ENCODE results near the gene RGS2. TPM values are rescaled to one million over a fixed set of nuclear protein-coding genes. Genes with fewer than 3 reads are reported as not detected.
A peak's percentile ranks its signal among the peaks of the same experiment; 100 is the strongest.

The RGS2 gene
- total RNA-seq, 1 donor: 5.8 TPM

GRCh38 chr1:192817246-192817645, 8.4 kb downstream of the RGS2 start:
- Histone ChIP-seq H3K27me3 (ENCODE audit: insufficient read depth, low read length) (no peaks in the 10 kb centered on the region), H3K27ac (ENCODE audit: low read depth, low read length) (no peak overlapping the region), H2AFZ (ENCODE audit: low read length) (peak overlapping the region; percentile 20), H3K36me3 (ENCODE audit: insufficient read depth, low read length) (no peaks in the 10 kb centered on the region), H3K4me3 (ENCODE audit: insufficient read depth, low read length) (no peak overlapping the region), H3K4me1 (ENCODE audit: insufficient read depth, low read length) (no peaks in the 10 kb centered on the region), H3K79me2 (ENCODE audit: insufficient read depth, low read length) (no peaks in the 10 kb centered on the region), H3K9me3 (ENCODE audit: low read depth, low read length) (no peaks in the 10 kb centered on the region), H4K20me1 (ENCODE audit: insufficient read depth, low read length) (no peaks in the 10 kb centered on the region), H3K4me2 (ENCODE audit: insufficient read depth, low read length) (no peak overlapping the region)
- TF ChIP-seq CTCF (IDR thresholded peaks at IDR 0.05; ENCODE audit: extremely low read depth, low read depth, low read length): no peak
- no peak for DNase-seq (ENCODE audit: insufficient read length, low spot score, missing footprints)

- no peaks in the 10 kb centered on the region for H3K79me2 ChIP-seq (ENCODE audit: insufficient read depth, low read length)
- no peak overlapping the region for H3K4me3 ChIP-seq (ENCODE audit: insufficient read depth, low read length)
- H3K27me3 ChIP-seq (ENCODE audit: insufficient read depth, low read length): no peaks in the 10 kb centered on the region
- H3K4me1 ChIP-seq (ENCODE audit: insufficient read depth, low read length): no peaks in the 10 kb centered on the region
- DNase-seq (ENCODE audit: insufficient read length, low spot score, missing footprints): no peak
- no peak overlapping the region for H3K27ac ChIP-seq (ENCODE audit: low read depth, low read length)
- no peak for TF ChIP-seq CTCF (IDR thresholded peaks at IDR 0.05; ENCODE audit: extremely low read depth, low read depth, low read length)
- no peaks in the 10 kb centered on the region for H3K36me3 ChIP-seq (ENCODE audit: insufficient read depth, low read length)
- H3K9me3 ChIP-seq (ENCODE audit: low read depth, low read length): no peaks in the 10 kb centered on the region
- no peaks in the 10 kb centered on the region for H4K20me1 ChIP-seq (ENCODE audit: insufficient read depth, low read length)
- no peak overlapping the region for H3K4me2 ChIP-seq (ENCODE audit: insufficient read depth, low read length)
- no peak overlapping the region for H2AFZ ChIP-seq (ENCODE audit: low read length)
Observed at GRCh38 chr1:192821296-192821695, 12.5 kb downstream of the RGS2 start.

GRCh38 chr1:192824511-192824910, 15.7 kb downstream of the RGS2 start:
- no peaks in the 10 kb centered on the region for H4K20me1 ChIP-seq (ENCODE audit: insufficient read depth, low read length)
- no peak for TF ChIP-seq CTCF (IDR thresholded peaks at IDR 0.05; ENCODE audit: extremely low read depth, low read depth, low read length)
- DNase-seq (ENCODE audit: insufficient read length, low spot score, missing footprints): no peak
- no peaks in the 10 kb centered on the region for H3K27me3 ChIP-seq (ENCODE audit: insufficient read depth, low read length)
- no peak overlapping the region for H2AFZ ChIP-seq (ENCODE audit: low read length)
- no peak overlapping the region for H3K4me3 ChIP-seq (ENCODE audit: insufficient read depth, low read length)
- no peak overlapping the region for H3K4me2 ChIP-seq (ENCODE audit: insufficient read depth, low read length)
- H3K79me2 ChIP-seq (ENCODE audit: insufficient read depth, low read length): no peaks in the 10 kb centered on the region
- H3K36me3 ChIP-seq (ENCODE audit: insufficient read depth, low read length): no peaks in the 10 kb centered on the region
- no peaks in the 10 kb centered on the region for H3K9me3 ChIP-seq (ENCODE audit: low read depth, low read length)
- H3K4me1 ChIP-seq (ENCODE audit: insufficient read depth, low read length): peaks cover 6% of the 10 kb centered on the region
- no peak overlapping the region for H3K27ac ChIP-seq (ENCODE audit: low read depth, low read length)

- H3K27me3 ChIP-seq (ENCODE audit: insufficient read depth, low read length): no peaks in the 10 kb centered on the region
- peaks cover 12% of the 10 kb centered on the region for H3K4me1 ChIP-seq (ENCODE audit: insufficient read depth, low read length)
- no peaks in the 10 kb centered on the region for H4K20me1 ChIP-seq (ENCODE audit: insufficient read depth, low read length)
- H3K79me2 ChIP-seq (ENCODE audit: insufficient read depth, low read length): no peaks in the 10 kb centered on the region
- no peak overlapping the region for H2AFZ ChIP-seq (ENCODE audit: low read length)
- no peaks in the 10 kb centered on the region for H3K36me3 ChIP-seq (ENCODE audit: insufficient read depth, low read length)
- H3K4me3 ChIP-seq (ENCODE audit: insufficient read depth, low read length): no peak overlapping the region
- H3K9me3 ChIP-seq (ENCODE audit: low read depth, low read length): no peaks in the 10 kb centered on the region
- DNase-seq (ENCODE audit: insufficient read length, low spot score, missing footprints): peak; percentile 42
- peak overlapping the region; percentile 40 for H3K4me2 ChIP-seq (ENCODE audit: insufficient read depth, low read length)
- H3K27ac ChIP-seq (ENCODE audit: low read depth, low read length): peak overlapping the region; percentile 56
- no peak for TF ChIP-seq CTCF (IDR thresholded peaks at IDR 0.05; ENCODE audit: extremely low read depth, low read depth, low read length)
Observed at GRCh38 chr1:192826791-192827546, 18.1 kb downstream of the RGS2 start.

All from osteoblast (primary cell).